Astrocyte of the cerebellum (primary cell): Measurements from ENCODE around the gene NRCAM.

Experiments used
- DNase-seq: peaks from one replicate; pipeline ENCODE4 v3.0.0-alpha.2; 2011; ENCODE audit warnings: low read depth
- H3K4me3 ChIP-seq: 2 replicates; pipeline ENCODE4 v1.5.1; 2011; ENCODE audit warnings: mild to moderate bottlenecking, low read depth, low read length, moderate library complexity
- in situ Hi-C: cut with HindIII; loops from 2 replicates; pipeline ENCODE4 v1.10.0; 2017; ENCODE audit warnings: low sequenced_read_pairs
- TF ChIP-seq, protein P1 (sequence below): IDR thresholded peaks from 2 replicates; pipeline ENCODE4 v1.5.1; 2012; ENCODE audit warnings: low read length, low read depth, moderate library complexity, mild to moderate bottlenecking; ENCODE audit errors: missing control alignments

Gene NRCAM

DNA sequence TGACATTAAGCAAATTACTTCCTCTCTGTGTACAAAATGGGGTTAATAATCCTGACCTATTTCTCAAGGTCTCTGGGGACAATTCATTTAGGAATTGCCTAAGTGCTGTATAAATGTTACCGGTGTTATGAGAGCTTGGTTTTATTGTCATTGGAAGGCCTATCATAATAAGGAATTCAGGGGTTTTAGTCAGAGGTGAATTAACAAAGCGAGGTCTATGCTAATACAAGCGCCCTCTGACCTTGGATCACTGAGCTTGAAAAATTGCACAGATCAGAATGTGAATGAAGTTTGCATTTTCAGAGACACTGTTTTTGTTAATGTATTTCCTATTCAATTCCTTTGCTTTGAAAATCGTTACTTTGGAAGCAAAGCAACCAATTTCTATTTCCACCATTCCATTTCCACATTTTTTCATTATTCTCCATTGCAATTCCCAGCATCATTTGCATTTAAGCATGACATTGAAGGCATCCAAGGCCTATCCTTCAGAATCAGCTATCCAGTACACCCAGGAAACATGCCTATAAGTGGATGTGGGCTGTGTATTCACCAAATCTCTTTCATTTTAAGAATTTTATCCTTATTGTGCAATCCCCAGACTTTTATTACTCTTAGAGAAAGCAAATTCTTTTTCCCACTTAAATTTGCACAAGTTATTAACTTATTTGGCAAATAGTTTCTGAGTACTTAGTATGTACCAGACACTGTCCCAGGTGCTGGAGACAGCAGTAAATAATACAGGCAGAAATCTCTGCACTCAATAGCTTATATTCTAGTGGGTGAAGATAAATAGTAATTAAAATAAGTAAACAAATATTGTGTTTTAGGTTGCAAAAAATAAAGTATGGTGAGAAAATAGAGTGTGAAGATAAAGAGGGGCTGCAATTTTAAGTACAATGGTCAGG lies 133.1 kb downstream of the NRCAM start:
- in situ Hi-C loops, result no loop called here
- no peak for DNase-seq
- TF ChIP-seq, protein P1, sequence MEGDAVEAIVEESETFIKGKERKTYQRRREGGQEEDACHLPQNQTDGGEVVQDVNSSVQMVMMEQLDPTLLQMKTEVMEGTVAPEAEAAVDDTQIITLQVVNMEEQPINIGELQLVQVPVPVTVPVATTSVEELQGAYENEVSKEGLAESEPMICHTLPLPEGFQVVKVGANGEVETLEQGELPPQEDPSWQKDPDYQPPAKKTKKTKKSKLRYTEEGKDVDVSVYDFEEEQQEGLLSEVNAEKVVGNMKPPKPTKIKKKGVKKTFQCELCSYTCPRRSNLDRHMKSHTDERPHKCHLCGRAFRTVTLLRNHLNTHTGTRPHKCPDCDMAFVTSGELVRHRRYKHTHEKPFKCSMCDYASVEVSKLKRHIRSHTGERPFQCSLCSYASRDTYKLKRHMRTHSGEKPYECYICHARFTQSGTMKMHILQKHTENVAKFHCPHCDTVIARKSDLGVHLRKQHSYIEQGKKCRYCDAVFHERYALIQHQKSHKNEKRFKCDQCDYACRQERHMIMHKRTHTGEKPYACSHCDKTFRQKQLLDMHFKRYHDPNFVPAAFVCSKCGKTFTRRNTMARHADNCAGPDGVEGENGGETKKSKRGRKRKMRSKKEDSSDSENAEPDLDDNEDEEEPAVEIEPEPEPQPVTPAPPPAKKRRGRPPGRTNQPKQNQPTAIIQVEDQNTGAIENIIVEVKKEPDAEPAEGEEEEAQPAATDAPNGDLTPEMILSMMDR, result no peak
- H3K4me3 ChIP-seq, result no peak overlapping the region

DNA sequence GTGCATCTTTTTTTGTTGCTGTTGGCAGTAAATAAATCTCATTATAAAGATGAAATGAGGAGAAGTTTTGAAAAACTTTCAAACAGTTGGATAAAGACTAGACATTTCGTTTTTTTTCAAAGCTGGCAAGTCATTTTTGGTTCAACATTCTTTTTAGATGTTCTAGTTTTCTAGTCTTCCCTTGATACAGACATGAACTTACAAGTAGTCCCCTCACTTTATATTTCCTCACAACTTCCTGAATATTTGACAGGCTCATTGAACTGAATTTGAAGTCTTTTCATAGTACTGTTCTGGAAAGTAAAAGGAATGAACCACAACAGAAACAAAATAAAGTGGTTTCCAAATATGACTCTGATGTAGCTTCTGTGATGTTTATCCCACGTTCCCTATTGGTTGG lies 134.2 kb downstream of the NRCAM start:
- H3K4me3 ChIP-seq, result no peak overlapping the region
- in situ Hi-C loops, result no loop called here
- TF ChIP-seq, protein P1, result no peak
- DNase-seq, result no peak

DNA sequence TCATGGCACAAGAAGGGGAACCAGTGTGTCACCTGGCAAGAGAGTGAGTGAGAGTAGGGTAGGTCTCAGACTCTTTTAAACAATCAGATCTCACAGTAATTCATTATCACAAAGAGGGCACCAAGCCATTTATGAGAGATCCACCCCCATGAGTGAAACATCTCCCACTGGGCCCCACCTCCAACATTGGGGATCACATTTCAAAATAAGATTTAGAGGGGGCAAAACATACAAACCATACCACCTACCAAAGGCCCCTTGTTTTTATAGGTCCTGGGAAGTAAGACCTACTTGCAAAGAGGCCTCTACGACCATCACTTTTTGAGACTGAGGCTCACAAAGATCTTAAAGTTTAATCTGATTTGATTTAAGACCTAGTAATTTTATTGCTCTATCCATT lies 134.9 kb downstream of the NRCAM start:
- in situ Hi-C loops, result no loop called here
- TF ChIP-seq, protein P1, result no peak
- DNase-seq, result no peak
- H3K4me3 ChIP-seq, result no peak overlapping the region

DNA sequence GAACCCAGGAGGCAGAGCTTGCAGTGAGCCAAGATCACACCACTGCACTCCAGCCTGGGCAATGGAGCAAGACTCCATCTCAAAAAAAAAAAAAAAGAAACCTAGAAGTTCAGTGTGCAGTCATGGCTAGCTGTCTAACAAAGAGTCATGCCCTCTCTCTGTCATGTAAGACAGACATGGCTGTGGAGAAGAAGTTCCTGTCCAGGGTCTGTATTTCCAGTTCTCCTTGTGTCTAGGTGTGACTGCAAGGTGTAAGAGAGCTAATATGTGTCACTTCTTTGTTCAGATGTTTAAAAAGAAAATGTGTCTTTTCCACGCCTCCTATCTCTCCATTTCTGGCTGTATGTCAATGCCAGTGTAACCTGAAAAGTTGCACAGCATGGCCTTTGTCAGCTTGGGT lies 139.5 kb downstream of the NRCAM start:
- TF ChIP-seq, protein P1, result no peak
- no peak for DNase-seq
- in situ Hi-C loops, result no loop called here
- no peak overlapping the region for H3K4me3 ChIP-seq

DNA sequence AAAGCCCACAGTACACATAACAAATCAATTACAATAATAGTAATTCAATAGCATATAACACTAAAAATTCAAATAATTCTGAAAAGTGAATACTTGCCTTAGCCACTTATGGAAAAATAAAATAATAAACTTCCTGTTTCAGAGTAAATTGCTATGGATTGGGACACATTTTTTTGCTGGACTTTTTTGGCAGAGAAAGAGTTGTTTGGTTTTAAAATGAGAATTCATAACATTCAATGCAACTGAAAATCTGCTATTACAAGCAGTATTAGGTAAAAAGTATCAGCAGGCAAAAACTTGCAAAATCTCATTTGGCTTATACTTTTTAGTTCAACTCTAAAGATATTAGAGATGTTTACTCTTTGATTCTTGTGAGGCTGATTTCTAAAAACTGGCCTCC lies 141.7 kb downstream of the NRCAM start:
- TF ChIP-seq, protein P1, result no peak
- DNase-seq, result no peak
- in situ Hi-C loops, result no loop called here
- no peak overlapping the region for H3K4me3 ChIP-seq

DNA sequence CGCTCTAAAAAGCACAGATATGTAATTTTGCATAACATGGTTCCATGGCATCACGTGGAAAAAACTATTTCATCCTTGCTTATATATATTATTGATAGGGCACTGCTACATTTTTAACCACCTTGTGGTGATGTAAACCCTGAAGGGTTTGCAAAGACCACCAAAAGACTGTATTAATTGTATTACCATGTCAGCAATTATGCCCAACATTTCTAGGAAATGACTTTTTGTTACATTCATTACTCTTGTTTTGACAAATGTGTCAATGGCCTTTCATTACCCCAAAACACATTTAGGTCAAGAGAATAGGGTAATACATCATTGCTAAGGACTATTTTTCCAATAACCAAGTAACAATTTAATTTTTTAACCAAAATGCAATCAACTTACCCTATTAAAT lies 142.2 kb downstream of the NRCAM start:
- DNase-seq, result no peak
- TF ChIP-seq, protein P1, result no peak
- in situ Hi-C loops, result no loop called here
- H3K4me3 ChIP-seq, result no peak overlapping the region
